ENCODE data around the gene DEPDC1.
"Not testable (repeated sequence)": the region's sequence is repeated elsewhere in the genome, so short reads cannot be mapped to it uniquely, and the experiment has no call there.

Gene DEPDC1

DNA sequence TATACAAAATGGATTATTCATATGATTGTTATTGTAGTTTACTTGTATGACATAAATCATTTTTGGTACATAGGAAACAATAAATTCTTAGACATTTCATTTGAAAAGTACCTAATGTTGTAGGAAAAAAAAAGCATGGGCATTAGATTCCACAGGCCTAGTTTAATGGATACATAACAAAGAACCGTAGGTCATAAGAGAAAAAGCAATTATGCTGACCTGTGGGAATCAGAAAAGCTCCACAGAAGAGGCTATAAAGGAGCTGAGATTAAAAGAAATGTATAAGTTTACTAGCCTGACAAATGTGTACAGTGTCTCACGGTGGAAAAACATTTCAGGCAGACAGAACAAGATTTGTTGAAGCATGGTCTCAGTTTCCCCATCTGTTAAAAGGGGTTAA is 3.7 kb downstream of the DEPDC1 start:
- H3K36me3 Mint-ChIP-seq, result no peaks in the 10 kb centered on the region
- H3K4me3 Mint-ChIP-seq, result no peak overlapping the region
- H3K27me3 Mint-ChIP-seq, result peaks cover 0 to 18% of the 10 kb centered on the region in 2 donors
- no peak overlapping the region for H3K27ac Mint-ChIP-seq
- no peak for DNase-seq
- no peak for ATAC-seq (replicated peaks)
- H3K9me3 Mint-ChIP-seq, result peaks cover 0 to 3% of the 10 kb centered on the region in 2 donors
- H3K4me1 Mint-ChIP-seq, result peaks cover 6 to 17% of the 10 kb centered on the region in 2 donors

DNA sequence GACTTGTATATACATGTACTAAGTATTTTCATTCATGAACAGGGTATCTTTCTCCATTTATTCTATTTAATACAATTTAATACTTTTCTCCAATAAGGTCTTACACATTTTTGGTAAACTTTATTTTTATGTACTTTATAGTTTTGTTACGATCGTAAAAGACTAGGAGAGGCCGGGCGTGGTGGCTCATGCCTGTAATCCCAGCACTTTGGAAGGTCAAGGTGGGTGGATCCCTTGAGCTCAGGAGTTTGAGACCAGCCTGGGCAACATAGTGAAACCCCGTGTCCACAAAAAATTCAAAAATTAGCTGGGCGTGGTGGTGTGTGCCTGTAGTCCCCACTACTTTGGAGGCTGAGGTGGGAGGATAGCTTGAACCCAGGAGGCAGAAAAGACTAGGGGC is 4.6 kb downstream of the DEPDC1 start:
- ATAC-seq (replicated peaks); DNase-seq; H3K9me3 Mint-ChIP-seq; H3K36me3 Mint-ChIP-seq; H3K4me3 Mint-ChIP-seq; H3K27ac Mint-ChIP-seq: not testable (repeated sequence)
- peaks cover 6 to 17% of the 10 kb centered on the region in 2 donors for H3K4me1 Mint-ChIP-seq
- H3K27me3 Mint-ChIP-seq, result peaks cover 0 to 13% of the 10 kb centered on the region in 2 donors

DNA sequence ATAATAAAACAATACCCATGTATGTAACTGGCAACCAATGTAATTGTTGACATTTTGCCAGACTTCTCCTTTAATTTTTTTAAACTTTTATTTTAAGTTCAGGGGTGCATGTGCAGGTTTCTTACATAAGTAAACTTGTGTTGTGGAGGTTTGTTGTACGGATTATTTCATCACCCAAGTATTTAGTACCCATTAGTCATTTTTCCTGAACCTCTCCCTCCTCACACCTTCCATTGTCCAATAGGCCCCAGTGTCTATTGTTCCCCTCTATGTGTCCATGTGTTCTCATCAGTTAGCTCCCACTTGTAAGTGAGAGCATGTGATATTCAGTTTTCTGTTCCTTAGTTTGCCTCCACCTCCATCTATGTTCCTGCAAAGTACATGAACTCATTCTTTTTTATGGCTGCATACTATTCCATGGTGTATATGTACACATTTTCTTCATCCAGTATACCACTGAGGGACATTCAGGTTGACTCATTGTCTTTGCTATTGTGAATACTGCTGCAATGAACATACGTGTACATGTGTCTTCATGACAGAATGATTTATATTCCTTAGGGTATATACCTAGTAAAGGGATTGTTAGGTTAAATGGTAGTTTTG is 6.7 kb downstream of the DEPDC1 start:
- no peaks in the 10 kb centered on the region for H3K4me1 Mint-ChIP-seq
- no peaks in the 10 kb centered on the region for H3K36me3 Mint-ChIP-seq
- no peak overlapping the region for H3K27ac Mint-ChIP-seq
- H3K9me3 Mint-ChIP-seq, result peaks cover 0 to 3% of the 10 kb centered on the region in 2 donors
- no peak for ATAC-seq (replicated peaks)
- DNase-seq, result no peak
- no peaks in the 10 kb centered on the region for H3K27me3 Mint-ChIP-seq
- no peak overlapping the region for H3K4me3 Mint-ChIP-seq

DNA sequence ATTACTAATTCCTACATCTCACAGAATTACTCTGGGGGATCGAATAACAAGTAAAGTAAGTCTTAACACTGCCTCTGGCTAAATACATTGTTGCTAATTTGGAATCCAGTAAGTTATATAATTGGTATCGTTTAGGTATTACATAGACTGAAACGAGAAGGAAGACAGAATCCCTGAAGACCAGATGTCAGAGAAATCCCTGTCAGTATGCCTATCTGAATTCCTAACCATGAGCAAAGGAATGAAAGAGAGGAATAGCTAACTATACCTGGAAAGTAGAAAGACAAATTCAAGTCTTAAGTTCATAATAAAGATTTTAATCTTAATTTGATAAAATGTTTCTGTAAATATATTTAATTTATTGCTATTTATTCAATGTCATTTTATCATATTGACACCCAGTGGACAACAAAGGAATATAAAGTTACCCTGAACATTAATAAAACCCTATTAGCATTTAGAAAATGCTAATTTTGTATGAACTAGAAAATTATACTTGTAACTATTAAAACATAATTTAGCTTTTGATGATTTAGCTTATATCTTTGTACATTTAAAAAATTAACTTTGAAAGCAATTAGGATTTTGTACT is 11.4 kb downstream of the DEPDC1 start:
- no peak overlapping the region for H3K27ac Mint-ChIP-seq
- H3K9me3 Mint-ChIP-seq, result peaks cover 0 to 3% of the 10 kb centered on the region in 2 donors
- H3K4me1 Mint-ChIP-seq, result no peaks in the 10 kb centered on the region
- ATAC-seq (replicated peaks) (no peak), DNase-seq (no peak)
- no peaks in the 10 kb centered on the region for H3K27me3 Mint-ChIP-seq
- no peak overlapping the region for H3K4me3 Mint-ChIP-seq
- H3K36me3 Mint-ChIP-seq, result no peaks in the 10 kb centered on the region

GRCh38 chr1:68484618-68485017 is 12.3 kb downstream of the DEPDC1 start:
- no peaks in the 10 kb centered on the region for H3K9me3 Mint-ChIP-seq
- no peaks in the 10 kb centered on the region for H3K27me3 Mint-ChIP-seq
- ATAC-seq (replicated peaks) (no peak), DNase-seq (no peak)
- H3K4me1 Mint-ChIP-seq, result no peaks in the 10 kb centered on the region
- no peak overlapping the region for H3K27ac Mint-ChIP-seq
- no peaks in the 10 kb centered on the region for H3K36me3 Mint-ChIP-seq
- no peak overlapping the region for H3K4me3 Mint-ChIP-seq

GRCh38 chr1:68481041-68481440 is 15.8 kb downstream of the DEPDC1 start:
- Mint-ChIP-seq H3K4me3 (no peak overlapping the region), H3K9me3 (no peaks in the 10 kb centered on the region), H3K27ac (no peak overlapping the region), H3K4me1 (no peaks in the 10 kb centered on the region), H3K36me3 (no peaks in the 10 kb centered on the region), H3K27me3 (no peaks in the 10 kb centered on the region)
- ATAC-seq (replicated peaks) (no peak), DNase-seq (no peak)

DNA sequence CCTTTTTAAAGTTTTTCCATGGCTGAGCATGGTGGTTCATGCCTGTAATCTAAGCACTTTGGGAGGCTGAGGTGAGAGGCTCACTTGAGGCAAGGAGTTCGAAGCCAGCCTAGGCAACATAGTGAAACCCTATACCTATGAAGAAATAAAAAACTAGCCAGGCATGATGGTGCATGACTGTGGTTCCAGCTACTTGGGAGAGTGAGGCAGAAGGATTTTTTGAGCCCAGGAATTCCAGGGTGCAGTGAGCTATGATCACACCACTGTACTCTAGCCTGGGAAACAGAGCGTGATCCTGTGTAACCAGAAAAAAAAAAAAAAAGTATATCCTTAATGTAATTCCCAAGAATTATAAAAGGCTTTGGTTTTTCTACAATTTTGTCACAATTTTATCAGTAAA is 17.4 kb downstream of the DEPDC1 start:
- no peaks in the 10 kb centered on the region for H3K4me1 Mint-ChIP-seq
- ATAC-seq (replicated peaks) (no peak), DNase-seq (no peak)
- no peaks in the 10 kb centered on the region for H3K9me3 Mint-ChIP-seq
- no peaks in the 10 kb centered on the region for H3K27me3 Mint-ChIP-seq
- H3K4me3 Mint-ChIP-seq, result no peak overlapping the region
- H3K27ac Mint-ChIP-seq, result no peak overlapping the region
- H3K36me3 Mint-ChIP-seq, result no peaks in the 10 kb centered on the region

DNA sequence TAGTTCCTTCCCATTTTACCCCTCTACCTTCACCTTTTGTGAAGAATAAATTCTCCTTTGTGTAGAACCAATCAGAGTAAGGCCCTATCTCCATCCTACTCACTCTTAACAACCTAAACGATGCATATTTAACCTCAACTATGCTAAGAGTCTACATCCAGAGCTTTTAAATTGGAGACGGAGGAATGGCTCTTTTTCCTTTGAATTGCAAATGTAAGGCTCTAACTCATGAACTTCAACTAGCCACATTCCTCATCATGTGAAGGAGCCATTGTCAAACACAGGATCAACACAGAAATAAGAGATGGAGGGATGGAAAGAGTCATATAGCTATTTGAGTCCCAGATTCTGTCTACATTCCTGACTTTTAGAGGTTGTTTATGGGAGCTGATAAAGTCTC is 18.2 kb downstream of the DEPDC1 start:
- Mint-ChIP-seq H3K4me1 (no peaks in the 10 kb centered on the region), H3K36me3 (no peaks in the 10 kb centered on the region), H3K27ac (no peak overlapping the region), H3K4me3 (no peak overlapping the region), H3K27me3 (no peaks in the 10 kb centered on the region), H3K9me3 (no peaks in the 10 kb centered on the region)
- no peak for ATAC-seq (replicated peaks)
- DNase-seq, result no peak

GRCh38 chr1:68476626-68477025 is 20.3 kb downstream of the DEPDC1 start:
- H3K36me3 Mint-ChIP-seq; H3K27me3 Mint-ChIP-seq; H3K27ac Mint-ChIP-seq; H3K4me1 Mint-ChIP-seq; H3K4me3 Mint-ChIP-seq; DNase-seq; H3K9me3 Mint-ChIP-seq; ATAC-seq (replicated peaks): not testable (repeated sequence)

DNA sequence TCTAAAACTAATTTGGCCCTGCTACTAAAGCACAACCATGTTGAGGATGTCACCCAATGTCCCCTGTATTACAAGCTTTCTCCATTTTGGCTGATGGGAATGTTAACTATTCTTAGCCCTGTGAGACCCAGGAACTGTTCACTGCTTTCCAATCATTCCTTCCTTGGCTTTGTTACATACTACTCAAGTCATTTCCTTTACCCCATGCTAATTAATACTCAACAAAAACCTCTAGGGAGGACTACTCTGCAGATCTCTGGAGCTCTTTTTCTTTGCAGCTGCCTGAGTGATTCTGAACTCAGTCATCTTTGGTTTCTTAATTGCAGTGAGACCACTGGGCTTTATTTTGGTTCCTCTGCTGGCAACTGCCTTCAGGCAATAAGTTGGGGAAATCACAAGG is 23.8 kb downstream of the DEPDC1 start:
- no peak for DNase-seq
- H3K4me1 Mint-ChIP-seq, result no peaks in the 10 kb centered on the region
- H3K9me3 Mint-ChIP-seq, result peaks cover 0 to 4% of the 10 kb centered on the region in 2 donors
- H3K27ac Mint-ChIP-seq, result no peak overlapping the region
- no peak overlapping the region for H3K4me3 Mint-ChIP-seq
- H3K27me3 Mint-ChIP-seq, result no peaks in the 10 kb centered on the region
- no peaks in the 10 kb centered on the region for H3K36me3 Mint-ChIP-seq
- ATAC-seq (replicated peaks), result no peak

DNA sequence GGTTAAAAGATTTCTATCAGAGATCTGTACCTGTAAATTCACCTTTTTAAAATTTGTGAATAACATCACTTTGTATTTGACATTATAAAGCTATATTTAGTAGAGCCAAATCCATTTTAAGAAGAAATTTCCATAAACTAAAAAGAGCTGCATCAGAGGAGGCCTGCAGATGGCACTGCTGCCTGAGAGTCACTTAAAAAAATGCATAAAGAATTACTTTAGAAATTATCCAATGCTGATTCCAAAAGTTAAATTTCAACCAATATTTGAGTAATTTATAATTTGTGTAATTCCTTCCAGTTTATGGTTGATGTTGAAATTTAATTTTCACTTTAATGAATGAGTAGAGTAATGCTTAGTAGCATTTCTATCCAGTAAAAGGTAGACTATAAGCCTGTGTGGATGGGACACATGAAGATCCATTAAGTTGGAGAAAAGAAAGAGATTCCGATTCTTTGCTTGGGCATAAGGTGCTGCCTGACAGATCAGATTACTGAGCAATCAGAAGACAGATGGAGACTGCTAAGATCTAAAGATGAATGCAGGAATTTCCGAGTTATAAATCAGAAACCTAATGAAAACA is 26.4 kb downstream of the DEPDC1 start:
- Mint-ChIP-seq H3K27ac (no peak overlapping the region), H3K4me3 (no peak overlapping the region), H3K9me3 (peaks cover 0 to 4% of the 10 kb centered on the region in 2 donors), H3K4me1 (no peaks in the 10 kb centered on the region), H3K27me3 (no peaks in the 10 kb centered on the region), H3K36me3 (no peaks in the 10 kb centered on the region)
- DNase-seq (no peak), ATAC-seq (replicated peaks) (no peak)

- no peak overlapping the region for H3K27ac Mint-ChIP-seq
Measured at GRCh38 chr1:68464891-68465290, 32.0 kb downstream of the DEPDC1 start.

GRCh38 chr1:68460935-68461334 is 35.9 kb downstream of the DEPDC1 start:
- Mint-ChIP-seq H3K9me3 (peaks cover 9 to 11% of the 10 kb centered on the region in 2 donors), H3K27me3 (peaks cover 11 to 21% of the 10 kb centered on the region in 2 donors)
- ATAC-seq (replicated peaks), result no peak

More at GRCh38 chr1:68464891-68465290, 32.0 kb downstream of the DEPDC1 start:
- peaks cover 9 to 11% of the 10 kb centered on the region in 2 donors for H3K9me3 Mint-ChIP-seq
- no peak for DNase-seq
- no peaks in the 10 kb centered on the region for H3K4me1 Mint-ChIP-seq
- no peak overlapping the region for H3K4me3 Mint-ChIP-seq
- peaks cover 11 to 18% of the 10 kb centered on the region in 2 donors for H3K27me3 Mint-ChIP-seq
- peaks cover 0 to 4% of the 10 kb centered on the region in 2 donors for H3K36me3 Mint-ChIP-seq
- ATAC-seq (replicated peaks), result no peak

DNA sequence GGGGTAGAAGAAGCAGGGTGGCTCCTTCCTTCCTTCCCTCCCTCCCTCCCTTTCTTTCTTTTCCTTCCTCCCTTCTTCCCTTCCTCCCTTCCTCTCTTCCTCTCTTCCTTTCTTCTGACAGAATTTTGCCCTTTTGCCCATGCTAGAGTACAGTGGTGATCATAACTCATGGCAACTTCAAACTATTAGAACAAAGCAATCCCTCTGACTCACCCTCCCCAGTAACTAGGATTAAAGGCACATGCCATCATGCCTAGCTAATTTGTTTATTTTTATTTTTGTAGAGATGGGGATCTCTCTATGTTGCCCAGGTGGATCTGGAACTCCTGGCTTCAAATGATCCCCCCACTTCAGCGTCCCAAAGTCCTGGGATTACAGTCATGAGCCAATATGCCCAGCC is 37.1 kb downstream of the DEPDC1 start:
- Mint-ChIP-seq H3K27me3 (peaks cover 7 to 16% of the 10 kb centered on the region in 2 donors), H3K4me1 (no peaks in the 10 kb centered on the region), H3K27ac (no peak overlapping the region), H3K9me3 (peaks cover 9 to 11% of the 10 kb centered on the region in 2 donors), H3K4me3 (no peak overlapping the region), H3K36me3 (peaks cover 0 to 4% of the 10 kb centered on the region in 2 donors)
- ATAC-seq (replicated peaks) (no peak), DNase-seq (no peak)

More at GRCh38 chr1:68460935-68461334, 35.9 kb downstream of the DEPDC1 start:
- no peak overlapping the region for H3K27ac Mint-ChIP-seq
- H3K4me1 Mint-ChIP-seq, result no peaks in the 10 kb centered on the region
- peaks cover 0 to 4% of the 10 kb centered on the region in 2 donors for H3K36me3 Mint-ChIP-seq
- H3K4me3 Mint-ChIP-seq, result no peak overlapping the region
- no peak for DNase-seq

- Mint-ChIP-seq H3K4me3 (no peak overlapping the region), H3K27me3 (peaks cover under 1 to 12% of the 10 kb centered on the region in 2 donors), H3K36me3 (peaks cover 0 to 4% of the 10 kb centered on the region in 2 donors), H3K9me3 (peaks cover 3 to 5% of the 10 kb centered on the region in 2 donors), H3K4me1 (no peaks in the 10 kb centered on the region), H3K27ac (no peak overlapping the region)
- DNase-seq, result no peak
- no peak for ATAC-seq (replicated peaks)
Measured at GRCh38 chr1:68459091-68459490, 37.8 kb downstream of the DEPDC1 start.
